Loucy (cell line): Measurements from ENCODE around the gene ZNF362.

ENCODE experiments used
- H2AFZ ChIP-seq: fragments of 200-600 bp; sonication (generic); 2 replicates; pipeline ENCODE4 v1.6.0; 2016; ENCODE audit warnings: antibody characterized with exemption, mild to moderate bottlenecking, low read length, moderate library complexity
- H3F3A ChIP-seq: fragments of 200-600 bp; 2 replicates; pipeline ENCODE4 v1.6.0; 2016; ENCODE audit warnings: antibody characterized with exemption, low read depth, mild to moderate bottlenecking
- H3K27me3 ChIP-seq: fragments of 200-600 bp; sonication (generic); 2 replicates; pipeline ENCODE4 v1.6.1; 2014; ENCODE audit warnings: low read length, mild to moderate bottlenecking; ENCODE audit not compliant: insufficient read depth, poor library complexity, severe bottlenecking
- H3K36me3 ChIP-seq: fragments of 200-600 bp; sonication (generic); 2 replicates; pipeline ENCODE4 v1.6.1; 2016; ENCODE audit warnings: low read length; ENCODE audit not compliant: insufficient read depth
- H3K4me1 ChIP-seq: fragments of 200-600 bp; sonication (generic); 2 replicates; pipeline ENCODE4 v1.5.1; 2014; ENCODE audit warnings: low read length, mild to moderate bottlenecking; ENCODE audit not compliant: insufficient read depth, poor library complexity, severe bottlenecking
- H3K4me2 ChIP-seq: fragments of 200-600 bp; sonication (generic); 2 replicates; pipeline ENCODE4 v1.6.0; 2014; ENCODE audit warnings: antibody characterized with exemption, low read length, low read depth, mild to moderate bottlenecking; ENCODE audit not compliant: poor library complexity, severe bottlenecking
- H3K4me3 ChIP-seq: fragments of 200-600 bp; sonication (generic); 2 replicates; pipeline ENCODE4 v1.5.1; 2014; ENCODE audit warnings: low read length, mild to moderate bottlenecking, mixed read lengths; ENCODE audit not compliant: poor library complexity, severe bottlenecking
- H3K79me2 ChIP-seq: fragments of 200-600 bp; sonication (generic); 2 replicates; pipeline ENCODE4 v1.6.1; 2014; ENCODE audit warnings: low read length; ENCODE audit not compliant: insufficient read depth
- H3K9ac ChIP-seq: fragments of 200-600 bp; sonication (generic); 2 replicates; pipeline ENCODE4 v1.6.0; 2014; ENCODE audit warnings: mild to moderate bottlenecking, low read depth, low read length, moderate library complexity; ENCODE audit not compliant: poor library complexity, severe bottlenecking
- H3K9me2 ChIP-seq: fragments of 200-600 bp; sonication (generic); replicated peaks from 2 replicates; pipeline ENCODE4 v1.6.1; 2016; ENCODE audit warnings: low read depth, low read length, mixed read lengths
- H3K9me3 ChIP-seq: fragments of 200-600 bp; sonication (generic); 2 replicates; pipeline ENCODE4 v1.6.1; 2014; ENCODE audit warnings: mild to moderate bottlenecking, antibody characterized with exemption, low read length, low read depth; ENCODE audit not compliant: insufficient read depth
- H4K20me1 ChIP-seq: fragments of 200-600 bp; sonication (generic); 2 replicates; pipeline ENCODE4 v1.6.0; 2014; ENCODE audit warnings: antibody characterized with exemption, low read length, mild to moderate bottlenecking; ENCODE audit not compliant: insufficient read depth, poor library complexity, severe bottlenecking
- CTCF ChIP-seq: fragments of 200-600 bp; sonication (generic); conservative IDR thresholded peaks from 2 replicates; pipeline ENCODE4 v1.5.1; 2014; ENCODE audit warnings: mild to moderate bottlenecking, antibody characterized with exemption, low read length
- EZH2phosphoT487 ChIP-seq: fragments of 200-600 bp; IDR thresholded peaks from 2 replicates; pipeline ENCODE4 v1.6.1; 2018; ENCODE audit warnings: antibody characterized with exemption, mild to moderate bottlenecking, moderate library complexity, borderline replicate concordance

Gene ZNF362

GRCh38 chr1:33317354-33317753 lies 61.1 kb downstream of the ZNF362 start:
- H3K9me3 ChIP-seq = no peaks in the 10 kb centered on the region
- H3F3A ChIP-seq = no peaks in the 10 kb centered on the region
- no peak overlapping the region for H3K9ac ChIP-seq
- TF ChIP-seq CTCF = no peak
- TF ChIP-seq EZH2phosphoT487 = no peak
- H3K36me3 ChIP-seq = no peaks in the 10 kb centered on the region; the same call in 1 of the 2 replicates
- no peaks in the 10 kb centered on the region for H3K9me2 ChIP-seq
- no peak overlapping the region for H2AFZ ChIP-seq
- no peaks in the 10 kb centered on the region for H4K20me1 ChIP-seq
- H3K27me3 ChIP-seq = no peaks in the 10 kb centered on the region
- H3K4me2 ChIP-seq = no peak overlapping the region
- no peaks in the 10 kb centered on the region for H3K79me2 ChIP-seq
- H3K4me1 ChIP-seq = no peaks in the 10 kb centered on the region
- no peak overlapping the region for H3K4me3 ChIP-seq

DNA sequence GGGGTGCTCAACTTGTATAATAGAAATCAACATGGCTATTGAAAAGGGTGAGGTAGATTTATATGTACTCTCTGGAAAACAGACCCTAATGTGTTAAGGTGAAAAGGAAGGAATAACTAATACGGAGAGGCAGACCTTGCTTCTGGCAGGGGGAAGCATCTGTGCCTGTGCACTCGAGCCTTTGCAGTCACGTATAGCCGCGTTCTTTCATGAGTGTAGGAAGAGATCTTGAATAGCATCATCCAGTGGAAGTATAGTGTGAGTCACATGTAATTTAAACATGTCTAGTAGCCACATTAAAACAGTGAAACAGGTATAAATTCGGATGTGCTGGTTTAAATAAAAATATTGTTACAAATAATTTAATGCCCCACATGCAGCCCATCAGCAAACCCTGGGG lies 61.7 kb downstream of the ZNF362 start:
- H3K27me3 ChIP-seq = no peaks in the 10 kb centered on the region
- no peaks in the 10 kb centered on the region for H3K79me2 ChIP-seq
- H3K9me2 ChIP-seq = no peaks in the 10 kb centered on the region
- H4K20me1 ChIP-seq = no peaks in the 10 kb centered on the region
- H3K4me2 ChIP-seq = no peak overlapping the region
- no peaks in the 10 kb centered on the region for H3K9me3 ChIP-seq
- no peak overlapping the region for H3K9ac ChIP-seq
- no peaks in the 10 kb centered on the region for H3K4me1 ChIP-seq
- no peak overlapping the region for H2AFZ ChIP-seq
- H3K4me3 ChIP-seq = no peak overlapping the region
- H3K36me3 ChIP-seq = peaks cover 1% of the 10 kb centered on the region; the same call in 1 of the 2 replicates
- no peaks in the 10 kb centered on the region for H3F3A ChIP-seq
- TF ChIP-seq CTCF (no peak), EZH2phosphoT487 (no peak)

GRCh38 chr1:33319186-33319948 lies 63.1 kb downstream of the ZNF362 start:
- no peak overlapping the region for H3K9ac ChIP-seq
- no peaks in the 10 kb centered on the region for H3K79me2 ChIP-seq
- TF ChIP-seq CTCF (no peak), EZH2phosphoT487 (no peak)
- no peak overlapping the region for H2AFZ ChIP-seq
- H4K20me1 ChIP-seq = no peaks in the 10 kb centered on the region
- no peak overlapping the region for H3K4me3 ChIP-seq
- no peaks in the 10 kb centered on the region for H3K9me2 ChIP-seq
- no peak overlapping the region for H3K4me2 ChIP-seq
- H3K27me3 ChIP-seq = no peaks in the 10 kb centered on the region
- no peaks in the 10 kb centered on the region for H3K9me3 ChIP-seq
- H3F3A ChIP-seq = no peaks in the 10 kb centered on the region
- peaks cover 16% of the 10 kb centered on the region; the same call in 1 of the 2 replicates for H3K36me3 ChIP-seq
- no peaks in the 10 kb centered on the region for H3K4me1 ChIP-seq
